Measurements from ENCODE around the gene NBEA.

The NBEA gene

GRCh38 chr13:35514061-35514477, 572.0 kb downstream of the NBEA start:
- DNase-seq (ENCODE audit: low spot score): no peak

- DNase-seq (ENCODE audit: low spot score): no peak
Observed at GRCh38 chr13:35514801-35515502, 572.9 kb downstream of the NBEA start.

GRCh38 chr13:35518337-35518946, 576.4 kb downstream of the NBEA start:
- no peak for DNase-seq (ENCODE audit: low spot score)

- DNase-seq (ENCODE audit: low spot score): no peak
Observed at GRCh38 chr13:35524171-35524570, 582.1 kb downstream of the NBEA start.

GRCh38 chr13:35526577-35526976, 584.5 kb downstream of the NBEA start:
- DNase-seq (ENCODE audit: low spot score): no peak

GRCh38 chr13:35527451-35527850, 585.4 kb downstream of the NBEA start:
- no peak for DNase-seq (ENCODE audit: low spot score)

GRCh38 chr13:35530147-35530546, 588.1 kb downstream of the NBEA start:
- DNase-seq (ENCODE audit: low spot score): no peak

GRCh38 chr13:35530581-35530980, 588.5 kb downstream of the NBEA start:
- no peak for DNase-seq (ENCODE audit: low spot score)

- no peak for DNase-seq (ENCODE audit: low spot score)
Observed at GRCh38 chr13:35531526-35531925, 589.5 kb downstream of the NBEA start.

- DNase-seq (ENCODE audit: low spot score): no peak
Observed at GRCh38 chr13:35534343-35534742, 592.3 kb downstream of the NBEA start.

GRCh38 chr13:35548790-35549189, 606.7 kb downstream of the NBEA start:
- DNase-seq (ENCODE audit: low spot score): no peak

- DNase-seq (ENCODE audit: low spot score): peak; percentile 34
Observed at GRCh38 chr13:35549481-35549880, 607.4 kb downstream of the NBEA start.

- no peak for DNase-seq (ENCODE audit: low spot score)
Observed at GRCh38 chr13:35552172-35552844, 610.2 kb downstream of the NBEA start.

- no peak for DNase-seq (ENCODE audit: low spot score)
Observed at GRCh38 chr13:35554972-35555623, 613.0 kb downstream of the NBEA start.

GRCh38 chr13:35557475-35557874, 615.4 kb downstream of the NBEA start:
- no peak for DNase-seq (ENCODE audit: low spot score)

GRCh38 chr13:35561540-35561939, 619.5 kb downstream of the NBEA start:
- no peak for DNase-seq (ENCODE audit: low spot score)

- no peak for DNase-seq (ENCODE audit: low spot score)
Observed at GRCh38 chr13:35565273-35565672, 623.2 kb downstream of the NBEA start.

GRCh38 chr13:35566340-35566739, 624.3 kb downstream of the NBEA start:
- no peak for DNase-seq (ENCODE audit: low spot score)

GRCh38 chr13:35567406-35567980, 625.4 kb downstream of the NBEA start:
- DNase-seq (ENCODE audit: low spot score): no peak

GRCh38 chr13:35573639-35574038, 631.6 kb downstream of the NBEA start:
- no peak for DNase-seq (ENCODE audit: low spot score)

GRCh38 chr13:35592457-35592856, 650.4 kb downstream of the NBEA start:
- no peak for DNase-seq (ENCODE audit: low spot score)

GRCh38 chr13:35593651-35594050, 651.6 kb downstream of the NBEA start:
- no peak for DNase-seq (ENCODE audit: low spot score)

All from COLO829 (cell line).